Liver (tissue), 9 donors: ENCODE data around the gene ETS1. TPM values are rescaled to one million over a fixed set of nuclear protein-coding genes. Genes with fewer than 3 reads are reported as not detected.

ENCODE experiments used
- DNase-seq: peaks from one replicate; pipeline ENCODE4 v3.0.0-alpha.2; 2017; ENCODE audit warnings: low spot score
- H3K27ac ChIP-seq, 2 donors: one replicate each; pipeline ENCODE4 v1.7.0; 2013; ENCODE audit warnings: inconsistent platforms in 2 of 2, low read length in 2 of 2, control low read depth in 1 of 2, low read depth in 1 of 2, mild to moderate bottlenecking in 1 of 2
- H3K27me3 ChIP-seq, 4 donors: one replicate each; pipeline versions ENCODE4 v1.6.1 to v1.7.0; 2013; ENCODE audit warnings: low read length in 3 of 4, inconsistent platforms in 1 of 4, mild to moderate bottlenecking in 1 of 4, moderate library complexity in 1 of 4; ENCODE audit not compliant: control insufficient read depth in 4 of 4, insufficient read depth in 4 of 4
- H3K36me3 ChIP-seq, 4 donors: one replicate each; pipeline versions ENCODE4 v1.6.1 to v1.7.0; 2013; ENCODE audit warnings: low read length in 3 of 4, mild to moderate bottlenecking in 3 of 4, low read depth in 1 of 4, moderate library complexity in 1 of 4; ENCODE audit not compliant: control insufficient read depth in 4 of 4, insufficient read depth in 3 of 4
- H3K4me1 ChIP-seq, 4 donors: one replicate each; pipeline versions ENCODE4 v1.6.1 to v1.7.0; 2013; ENCODE audit warnings: low read length in 3 of 4, mild to moderate bottlenecking in 3 of 4, moderate library complexity in 1 of 4; ENCODE audit not compliant: control insufficient read depth in 4 of 4, insufficient read depth in 4 of 4
- H3K4me3 ChIP-seq, 3 donors: one replicate each; pipeline versions ENCODE4 v1.6.1 to v1.7.0; 2013; ENCODE audit warnings: low read length in 3 of 3, control low read depth in 1 of 3, low read depth in 1 of 3, mild to moderate bottlenecking in 1 of 3
- H3K9ac ChIP-seq, 2 donors: one replicate each; pipeline ENCODE4 v1.7.0; 2013; ENCODE audit warnings: low read length in 2 of 2, mild to moderate bottlenecking in 2 of 2, moderate library complexity in 2 of 2, control low read depth in 1 of 2, low read depth in 1 of 2
- H3K9me3 ChIP-seq, 4 donors: one replicate each; pipeline versions ENCODE4 v1.6.1 to v1.7.0; 2013; ENCODE audit warnings: low read length in 3 of 4; ENCODE audit not compliant: control insufficient read depth in 4 of 4
- CTCF ChIP-seq: fragments of 150-350 bp; IDR thresholded peaks from 2 replicates; pipeline ENCODE4 v1.5.1; 2017; ENCODE audit warnings: improper control_type of control experiment, low read depth, low read length; ENCODE audit not compliant: missing input control
- FOXA1 ChIP-seq: IDR thresholded peaks from 2 replicates; pipeline ENCODE4 v1.6.1; 2016; ENCODE audit warnings: antibody characterized with exemption
- FOXA2 ChIP-seq: IDR thresholded peaks from 2 replicates; pipeline ENCODE4 v1.6.1; 2016; ENCODE audit warnings: antibody characterized with exemption
- HNF4A ChIP-seq, 2 donors: conservative IDR thresholded peaks; 2 replicates each; pipeline ENCODE4 v1.6.1; 2016; ENCODE audit warnings: antibody characterized with exemption in 2 of 2, mild to moderate bottlenecking in 2 of 2
- HNF4G ChIP-seq: IDR thresholded peaks from 2 replicates; pipeline ENCODE4 v1.6.1; 2016; ENCODE audit warnings: antibody characterized with exemption
- JUND ChIP-seq, 2 donors: IDR thresholded peaks; 2 replicates each; pipeline ENCODE4 v1.6.1; 2016; ENCODE audit warnings: antibody characterized with exemption in 2 of 2
- NR2F2 ChIP-seq: IDR thresholded peaks from 2 replicates; pipeline ENCODE4 v1.6.1; 2016; ENCODE audit warnings: antibody characterized with exemption
- RAD21 ChIP-seq, 2 donors: IDR thresholded peaks; 2 replicates each; pipeline ENCODE4 v1.6.1; 2016; ENCODE audit warnings: antibody characterized with exemption in 2 of 2, mild to moderate bottlenecking in 2 of 2
- REST ChIP-seq: IDR thresholded peaks from 2 replicates; pipeline ENCODE4 v1.6.1; 2016; ENCODE audit warnings: antibody characterized with exemption, mild to moderate bottlenecking
- RXRA ChIP-seq, 2 donors: IDR thresholded peaks; 2 replicates each; pipeline ENCODE4 v1.6.1; 2017 to 2018; ENCODE audit warnings: antibody characterized with exemption in 2 of 2, mild to moderate bottlenecking in 1 of 2
- YY1 ChIP-seq: IDR thresholded peaks from 2 replicates; pipeline ENCODE4 v1.6.1; 2016; ENCODE audit warnings: antibody characterized with exemption, mild to moderate bottlenecking
- WGBS: extraction: QIAGEN DNeasy Blood & Tissue Kit; methylation state at CpG from one replicate; pipeline ENCODE4 v1.1.7; 2013; 5-methylcytosine and 5-hydroxymethylcytosine counted together
- polyA plus RNA-seq, 2 donors: library from polyadenylated mRNA; stranded (reverse) in 1 of 2; unstranded in 1 of 2; fragments of 200-250 nt in 1 of 2; fragments of >200 nt in 1 of 2; fragmentation: Nextera tagmentation in 1 of 2; extraction: Ambion mirVana in 1 of 2; gene quantifications; one replicate each; pipeline versions ENCODE4 v1.2.1 to v1.2.3, GENCODE V29; 2013 to 2015
- total RNA-seq, 2 donors: library from RNA; depleted of rRNA; stranded (reverse); fragments of >200 nt; gene quantifications; one replicate each; pipeline ENCODE4 v1.2.3, GENCODE V29; 2014
- donor health status: healthy.
- donor health status: healthy.
- donor health status: healthy.
- donor health status: healthy.
- donor health status: healthy.

The ETS1 gene
- total and polyA plus RNA-seq, 4 donors, result 4.8 to 30.0 (median 20.3) TPM

- H3K9me3 ChIP-seq, result no peaks in the 10 kb centered on the region
- no peak for TF ChIP-seq FOXA1
- TF ChIP-seq REST, result no peak
- TF ChIP-seq RAD21 (IDR thresholded peaks at IDR 0.05), result no peak
- no peak for TF ChIP-seq FOXA2
- no peak for TF ChIP-seq JUND (IDR thresholded peaks at IDR 0.05)
- no peak for TF ChIP-seq HNF4G
- TF ChIP-seq RXRA (IDR thresholded peaks at IDR 0.05), result no peak
- no peak for TF ChIP-seq YY1
- no peak for DNase-seq
- H3K36me3 ChIP-seq, result no peaks in the 10 kb centered on the region
- 80% methylated on average over 4 of the region's 4 CpGs for WGBS
- no peak overlapping the region for H3K9ac ChIP-seq
- no peak overlapping the region for H3K27ac ChIP-seq
- H3K27me3 ChIP-seq, result no peaks in the 10 kb centered on the region
- H3K4me3 ChIP-seq, result no peak overlapping the region
- H3K4me1 ChIP-seq, result no peaks in the 10 kb centered on the region
Measured at GRCh38 chr11:128420951-128421350, 166.4 kb downstream of the ETS1 start.

- WGBS, result 86% methylated on average over 4 of the region's 4 CpGs
- H3K36me3 ChIP-seq, result no peaks in the 10 kb centered on the region
- no peaks in the 10 kb centered on the region for H3K27me3 ChIP-seq
- DNase-seq, result no peak
- no peak overlapping the region for H3K4me3 ChIP-seq
- H3K27ac ChIP-seq, result peak overlapping the region in 1 of 2 donors; percentile 23
- no peak overlapping the region for H3K9ac ChIP-seq
- H3K9me3 ChIP-seq, result no peaks in the 10 kb centered on the region
- no peaks in the 10 kb centered on the region for H3K4me1 ChIP-seq
- no peak for TF ChIP-seq FOXA2
- TF ChIP-seq RXRA (IDR thresholded peaks at IDR 0.05), result no peak
- TF ChIP-seq FOXA1, result no peak
- TF ChIP-seq HNF4G, result no peak
- TF ChIP-seq RAD21 (IDR thresholded peaks at IDR 0.05), result no peak
- TF ChIP-seq CTCF, result no peak
- no peak for TF ChIP-seq REST
- TF ChIP-seq NR2F2, result no peak
- no peak for TF ChIP-seq YY1
- TF ChIP-seq HNF4A (conservative IDR thresholded peaks at IDR 0.05), result no peak
- no peak for TF ChIP-seq JUND (IDR thresholded peaks at IDR 0.05)
Measured at GRCh38 chr11:128420265-128420664, 167.1 kb downstream of the ETS1 start.
